Mononuclear cell (primary cell): ENCODE measurements around the gene DPF1. TPM values are rescaled to one million over a fixed set of nuclear protein-coding genes. Genes with fewer than 3 reads are reported as not detected.
"Not testable (repeated sequence)": the region's sequence is repeated elsewhere in the genome, so short reads cannot be mapped to it uniquely, and the experiment has no call there.

ENCODE experiments used
- H3K27me3 ChIP-seq: 2 replicates; pipeline ENCODE4 v1.6.0; 2011; ENCODE audit warnings: low read length, control low read depth; ENCODE audit not compliant: insufficient read depth
- H3K4me1 ChIP-seq: 2 replicates; pipeline ENCODE4 v1.5.1; 2011; ENCODE audit warnings: mild to moderate bottlenecking, low read length, control low read depth; ENCODE audit not compliant: insufficient read depth
- H3K4me3 ChIP-seq: 2 replicates; pipeline ENCODE4 v1.5.1; 2011; ENCODE audit warnings: mild to moderate bottlenecking, low read length, moderate library complexity
- H3K9me3 ChIP-seq: 2 replicates; pipeline ENCODE4 v1.5.1; 2011; ENCODE audit warnings: low read depth, mild to moderate bottlenecking, control low read depth, low read length
- total RNA-seq: library from RNA; depleted of rRNA; stranded (reverse); fragments of >200 nt; gene quantifications from one replicate; pipeline ENCODE4 v1.2.3, GENCODE V29; 2012

The DPF1 gene
- total RNA-seq, 1 donor, result not detected

GRCh38 chr19:38233740-38234251, 9.8 kb upstream of the DPF1 start:
- Histone ChIP-seq H3K4me1 (peaks cover 4% of the 10 kb centered on the region), H3K4me3 (no peak overlapping the region), H3K27me3 (peaks cover 16% of the 10 kb centered on the region), H3K9me3 (no peaks in the 10 kb centered on the region)

GRCh38 chr19:38231918-38232317, 7.9 kb upstream of the DPF1 start:
- H3K4me3 ChIP-seq, result no peak overlapping the region
- peaks cover 8% of the 10 kb centered on the region for H3K4me1 ChIP-seq
- peaks cover 31% of the 10 kb centered on the region for H3K27me3 ChIP-seq

GRCh38 chr19:38230506-38231133, 6.6 kb upstream of the DPF1 start:
- peaks cover 42% of the 10 kb centered on the region for H3K27me3 ChIP-seq

More at GRCh38 chr19:38231918-38232317, 7.9 kb upstream of the DPF1 start:
- no peaks in the 10 kb centered on the region for H3K9me3 ChIP-seq

DNA sequence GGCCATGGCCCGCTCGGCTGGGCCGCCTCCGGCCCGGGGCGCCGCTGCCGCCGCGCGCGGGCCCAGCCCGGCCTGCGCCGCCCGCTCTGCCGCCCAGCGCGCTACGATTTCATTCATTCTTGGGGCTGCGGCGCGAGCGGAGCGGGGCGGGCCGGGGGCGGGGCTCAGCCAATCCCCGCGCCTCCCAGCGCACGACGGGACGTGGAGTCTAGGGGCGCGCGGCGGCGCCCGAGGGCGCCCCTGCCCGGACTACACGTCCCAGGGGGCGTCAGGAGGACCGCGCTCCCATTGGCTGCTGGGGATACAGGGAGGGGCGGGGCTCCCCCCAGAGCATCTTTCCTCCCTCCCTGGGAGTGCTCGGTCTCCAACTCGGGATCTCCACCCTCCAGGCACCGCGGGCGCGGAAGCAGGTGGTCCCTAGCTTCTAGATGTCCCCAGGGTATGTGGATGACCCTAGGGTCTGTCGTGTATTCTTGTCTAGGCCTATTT, 5.6 kb upstream of the DPF1 start:
- Histone ChIP-seq H3K9me3 (no peaks in the 10 kb centered on the region), H3K4me3 (no peak overlapping the region), H3K27me3 (peaks cover 51% of the 10 kb centered on the region)

More at GRCh38 chr19:38230506-38231133, 6.6 kb upstream of the DPF1 start:
- H3K4me1 ChIP-seq, H3K4me3 ChIP-seq, H3K9me3 ChIP-seq: not testable (repeated sequence)

DNA sequence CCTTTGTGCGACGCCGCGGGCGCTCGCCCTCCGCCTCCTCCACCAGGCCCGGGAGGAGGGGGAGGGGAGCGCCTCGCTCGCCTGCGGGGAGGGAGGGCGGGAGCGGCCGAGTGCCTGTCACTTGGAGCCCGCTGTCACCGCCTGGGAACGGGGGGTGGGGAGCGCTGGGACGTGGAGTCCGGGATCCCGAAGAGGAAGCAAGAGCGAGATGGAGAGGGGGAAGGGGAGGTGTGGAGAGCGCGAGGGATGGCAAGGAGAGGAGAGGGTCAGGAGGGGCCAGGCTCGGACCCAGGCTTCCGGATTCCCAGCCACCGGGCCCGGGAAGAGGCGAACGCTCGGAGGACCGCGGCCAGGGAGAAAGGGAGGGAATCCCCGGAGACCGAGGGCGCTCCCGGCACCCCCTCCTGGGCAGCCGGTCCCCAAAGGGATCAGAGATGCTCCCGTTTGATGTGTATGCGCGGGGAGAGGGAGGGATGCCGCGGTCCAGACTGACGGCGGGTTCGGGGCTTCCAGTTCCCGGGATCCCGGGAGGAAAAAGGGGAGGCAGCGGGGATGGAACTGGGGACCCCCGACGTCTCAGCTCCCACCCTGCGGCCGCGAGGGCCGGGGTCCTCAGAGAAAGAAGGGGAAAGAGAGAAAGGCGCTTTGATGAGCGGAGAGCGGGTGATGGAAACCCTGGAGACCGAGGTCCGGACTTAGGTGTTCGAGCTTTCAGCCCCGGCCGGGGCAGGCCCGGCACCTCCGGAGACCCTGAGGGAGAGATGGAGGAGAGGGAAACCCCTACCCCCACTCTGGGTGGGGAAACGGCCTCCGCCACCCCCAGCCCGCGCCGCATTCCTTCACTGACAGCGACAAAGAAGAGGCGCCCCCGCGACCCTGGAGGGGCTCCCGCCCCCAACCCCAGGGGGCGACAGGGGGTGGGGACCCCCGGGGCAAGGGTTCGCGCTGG, 4.7 kb upstream of the DPF1 start:
- Histone ChIP-seq H3K4me3 (no peak overlapping the region), H3K27me3 (peaks cover 58% of the 10 kb centered on the region), H3K4me1 (peaks cover 13% of the 10 kb centered on the region), H3K9me3 (no peaks in the 10 kb centered on the region)

More for the DNA sequence above, 5.6 kb upstream of the DPF1 start:
- peaks cover 8% of the 10 kb centered on the region for H3K4me1 ChIP-seq

GRCh38 chr19:38228005-38228377, 4.0 kb upstream of the DPF1 start:
- Histone ChIP-seq H3K27me3 (peaks cover 65% of the 10 kb centered on the region), H3K9me3 (no peaks in the 10 kb centered on the region), H3K4me1 (peaks cover 13% of the 10 kb centered on the region), H3K4me3 (no peak overlapping the region)

DNA sequence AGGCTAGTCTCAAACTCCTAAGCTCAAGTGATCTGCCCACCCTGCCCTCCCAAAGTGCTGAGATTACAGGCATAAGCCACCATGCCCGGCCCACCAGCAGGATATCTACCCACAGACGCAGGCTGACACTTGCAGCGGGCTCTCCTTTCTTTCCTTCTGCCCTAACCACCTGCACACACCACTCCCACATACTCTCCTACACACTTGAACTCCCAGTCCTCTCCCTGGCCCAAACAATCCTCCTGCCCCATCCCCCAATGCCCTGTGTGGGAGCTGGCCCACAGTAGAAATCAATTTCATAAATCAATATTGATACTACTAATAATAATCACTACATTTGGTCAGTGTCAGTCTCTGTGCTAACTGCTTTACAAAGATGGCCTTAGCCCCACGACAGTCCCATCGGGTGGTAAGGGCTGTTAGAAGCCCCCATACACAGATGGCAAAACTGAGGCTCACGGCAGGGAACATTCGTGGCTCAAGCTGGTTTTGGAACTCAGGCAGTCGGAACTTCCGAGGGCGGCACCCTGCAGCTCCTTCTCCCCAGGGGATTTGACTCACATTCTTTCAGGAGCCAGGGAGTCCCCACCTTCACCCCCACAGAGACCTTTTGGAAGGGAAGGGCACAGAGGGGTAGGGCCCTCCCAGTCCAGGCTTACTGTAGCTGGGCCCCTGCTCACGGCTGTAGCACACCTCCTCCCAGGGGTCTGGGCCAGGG, 3.4 kb upstream of the DPF1 start:
- no peak overlapping the region for H3K4me3 ChIP-seq
- H3K4me1 ChIP-seq, result peaks cover 13% of the 10 kb centered on the region
- peaks cover 70% of the 10 kb centered on the region for H3K27me3 ChIP-seq
- H3K9me3 ChIP-seq, result no peaks in the 10 kb centered on the region

- not testable (repeated sequence) for H3K4me3 ChIP-seq, H3K9me3 ChIP-seq
- Histone ChIP-seq H3K27me3 (peaks cover 64% of the 10 kb centered on the region), H3K4me1 (peaks cover 13% of the 10 kb centered on the region)
Measured at GRCh38 chr19:38224863-38225218, 819 bp upstream of the DPF1 start.

DNA sequence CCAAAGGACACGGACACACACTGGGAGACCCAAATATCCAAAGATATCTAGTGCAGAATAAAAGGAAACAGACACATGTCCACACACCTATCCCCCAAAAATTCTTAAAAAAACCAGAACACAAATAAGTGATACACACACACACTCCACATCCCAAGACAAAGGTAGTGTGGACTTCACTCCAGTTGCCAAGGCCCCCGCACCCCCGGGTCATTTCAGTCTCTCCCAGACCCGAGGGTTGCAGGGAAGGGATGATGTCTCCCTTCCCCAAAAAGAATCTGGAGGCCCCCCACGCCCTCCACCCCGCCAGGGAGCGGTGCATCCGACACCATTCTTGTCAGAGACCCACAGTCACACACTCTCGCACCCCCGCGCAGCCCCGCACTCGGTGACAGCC, 407 bp downstream of the DPF1 start:
- peaks cover 7% of the 10 kb centered on the region for H3K4me1 ChIP-seq
- H3K27me3 ChIP-seq, result peaks cover 56% of the 10 kb centered on the region
- no peak overlapping the region for H3K4me3 ChIP-seq
- no peaks in the 10 kb centered on the region for H3K9me3 ChIP-seq

DNA sequence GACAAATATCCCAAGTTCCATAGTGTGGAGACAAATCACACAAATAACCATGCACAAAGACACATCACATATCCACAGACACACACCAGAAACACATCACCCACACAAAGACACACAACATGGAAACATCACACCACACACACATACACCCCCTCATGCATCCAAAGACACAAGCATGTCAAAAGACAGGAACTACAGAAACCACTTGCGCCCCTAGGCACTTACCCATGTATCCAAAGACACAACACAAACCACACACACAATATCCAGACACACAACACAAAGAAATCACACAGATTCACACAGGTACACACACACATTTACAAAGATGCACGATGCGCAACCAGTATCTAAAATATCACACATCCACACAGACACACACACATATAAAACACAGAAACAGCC, 901 bp downstream of the DPF1 start:
- Histone ChIP-seq H3K27me3 (peaks cover 53% of the 10 kb centered on the region), H3K4me1 (peaks cover 5% of the 10 kb centered on the region), H3K4me3 (no peak overlapping the region), H3K9me3 (no peaks in the 10 kb centered on the region)

GRCh38 chr19:38221919-38222830, 1.8 kb downstream of the DPF1 start:
- H3K27me3 ChIP-seq, result peaks cover 45% of the 10 kb centered on the region
- peaks cover 5% of the 10 kb centered on the region for H3K4me1 ChIP-seq
- no peaks in the 10 kb centered on the region for H3K9me3 ChIP-seq
- no peak overlapping the region for H3K4me3 ChIP-seq

DNA sequence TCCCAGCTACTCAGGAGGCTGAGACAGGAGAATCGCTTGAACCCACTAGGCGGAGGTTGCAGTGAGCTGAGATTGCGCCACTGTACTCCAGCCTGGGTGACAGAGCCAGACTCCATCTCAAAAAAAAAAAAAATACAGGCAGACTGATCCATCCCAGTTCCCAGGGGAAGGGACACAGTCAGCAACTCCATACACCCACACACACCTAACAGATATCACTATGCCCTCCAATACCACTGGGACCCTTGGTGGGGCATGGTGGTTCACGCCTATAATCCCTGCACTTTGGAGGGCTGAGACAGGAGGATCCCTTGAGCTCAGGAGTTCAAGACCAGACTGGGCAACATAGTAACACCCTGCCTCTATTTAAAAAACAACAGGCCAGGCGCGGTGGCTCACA, 2.6 kb downstream of the DPF1 start:
- Histone ChIP-seq H3K27me3 (peaks cover 37% of the 10 kb centered on the region), H3K4me1 (peaks cover 5% of the 10 kb centered on the region)

GRCh38 chr19:38219221-38219620, 4.8 kb downstream of the DPF1 start:
- H3K4me3 ChIP-seq, result no peak overlapping the region
- H3K27me3 ChIP-seq, result peaks cover 19% of the 10 kb centered on the region
- H3K9me3 ChIP-seq, result no peaks in the 10 kb centered on the region
- H3K4me1 ChIP-seq, result peaks cover 4% of the 10 kb centered on the region

More for the DNA sequence above, 2.6 kb downstream of the DPF1 start:
- Histone ChIP-seq H3K9me3 (no peaks in the 10 kb centered on the region), H3K4me3 (no peak overlapping the region)

DNA sequence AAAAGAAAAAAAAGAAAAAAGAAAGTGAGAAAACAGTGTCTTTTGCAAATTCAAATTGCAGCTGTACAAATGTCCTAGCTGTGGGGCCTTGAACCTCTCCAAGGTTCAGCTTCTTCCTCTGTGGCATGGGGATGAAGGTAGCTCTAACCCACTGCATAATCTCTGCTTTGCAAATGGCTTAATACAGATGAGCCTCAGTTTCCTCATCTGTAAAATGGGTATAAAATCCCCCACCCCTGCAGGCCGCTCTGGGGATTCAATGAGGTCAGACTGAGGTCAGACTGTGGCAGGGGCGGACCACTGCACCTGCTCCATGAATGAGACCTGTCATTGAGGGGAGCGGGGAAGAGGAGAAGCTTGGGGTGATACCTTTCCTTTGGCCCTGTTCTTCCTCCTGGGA, 5.8 kb downstream of the DPF1 start:
- Histone ChIP-seq H3K4me1 (no peaks in the 10 kb centered on the region), H3K4me3 (no peak overlapping the region), H3K9me3 (no peaks in the 10 kb centered on the region), H3K27me3 (peaks cover 14% of the 10 kb centered on the region)
